NB4 (cell line): ENCODE results near the gene GEMIN4.
"Not testable (repeated sequence)": the region's sequence is repeated elsewhere in the genome, so short reads cannot be mapped to it uniquely, and the experiment has no call there.

Source experiments
- DNase-seq: peaks from one replicate; pipeline ENCODE4 v3.0.0; 2010; ENCODE audit warnings: low read depth
- H3K4me3 ChIP-seq: one replicate; pipeline ENCODE4 v1.5.1; 2011; ENCODE audit warnings: mild to moderate bottlenecking, low read depth, low read length, moderate library complexity
- MYC ChIP-seq: IDR thresholded peaks from 2 replicates; pipeline ENCODE4 v1.6.1; 2011; ENCODE audit warnings: low read depth, low read length
- POLR2A ChIP-seq: IDR thresholded peaks from 2 replicates; pipeline ENCODE4 v1.6.1; 2011; ENCODE audit warnings: mild to moderate bottlenecking; ENCODE audit not compliant: insufficient read length; ENCODE audit errors: extremely low read depth
- TF ChIP-seq, protein P1 (sequence below): IDR thresholded peaks from one replicate; pipeline ENCODE4 v1.5.1; 2012; ENCODE audit warnings: low read depth, low read length
- TF ChIP-seq, protein P2 (sequence below): IDR thresholded peaks from 2 replicates; pipeline ENCODE4 v1.6.1; 2011; ENCODE audit warnings: low read depth, low read length

Gene GEMIN4

DNA sequence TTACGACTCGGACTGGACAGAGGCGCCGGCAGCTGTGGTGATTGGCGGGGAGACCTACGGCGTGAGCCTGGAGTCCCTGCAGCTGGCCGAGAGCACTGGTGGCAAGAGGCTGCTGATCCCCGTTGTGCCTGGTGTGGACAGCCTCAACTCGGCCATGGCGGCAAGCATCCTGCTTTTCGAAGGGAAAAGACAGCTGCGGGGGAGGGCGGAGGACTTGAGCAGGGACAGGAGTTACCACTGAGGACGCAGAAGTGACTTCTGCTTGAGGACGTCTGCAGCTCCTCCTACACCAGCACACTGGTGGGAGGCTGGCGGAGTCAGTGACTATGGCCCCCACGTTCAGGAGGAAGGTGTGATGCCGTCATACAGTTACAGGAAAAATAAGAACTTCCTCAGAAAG is 39.8 kb upstream of the GEMIN4 start:
- no peak for DNase-seq
- TF ChIP-seq MYC, result no peak
- TF ChIP-seq POLR2A, result no peak
- TF ChIP-seq, protein P1, sequence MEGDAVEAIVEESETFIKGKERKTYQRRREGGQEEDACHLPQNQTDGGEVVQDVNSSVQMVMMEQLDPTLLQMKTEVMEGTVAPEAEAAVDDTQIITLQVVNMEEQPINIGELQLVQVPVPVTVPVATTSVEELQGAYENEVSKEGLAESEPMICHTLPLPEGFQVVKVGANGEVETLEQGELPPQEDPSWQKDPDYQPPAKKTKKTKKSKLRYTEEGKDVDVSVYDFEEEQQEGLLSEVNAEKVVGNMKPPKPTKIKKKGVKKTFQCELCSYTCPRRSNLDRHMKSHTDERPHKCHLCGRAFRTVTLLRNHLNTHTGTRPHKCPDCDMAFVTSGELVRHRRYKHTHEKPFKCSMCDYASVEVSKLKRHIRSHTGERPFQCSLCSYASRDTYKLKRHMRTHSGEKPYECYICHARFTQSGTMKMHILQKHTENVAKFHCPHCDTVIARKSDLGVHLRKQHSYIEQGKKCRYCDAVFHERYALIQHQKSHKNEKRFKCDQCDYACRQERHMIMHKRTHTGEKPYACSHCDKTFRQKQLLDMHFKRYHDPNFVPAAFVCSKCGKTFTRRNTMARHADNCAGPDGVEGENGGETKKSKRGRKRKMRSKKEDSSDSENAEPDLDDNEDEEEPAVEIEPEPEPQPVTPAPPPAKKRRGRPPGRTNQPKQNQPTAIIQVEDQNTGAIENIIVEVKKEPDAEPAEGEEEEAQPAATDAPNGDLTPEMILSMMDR, result no peak
- TF ChIP-seq, protein P2, sequence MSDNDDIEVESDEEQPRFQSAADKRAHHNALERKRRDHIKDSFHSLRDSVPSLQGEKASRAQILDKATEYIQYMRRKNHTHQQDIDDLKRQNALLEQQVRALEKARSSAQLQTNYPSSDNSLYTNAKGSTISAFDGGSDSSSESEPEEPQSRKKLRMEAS, result no peak
- H3K4me3 ChIP-seq, result no peak overlapping the region

DNA sequence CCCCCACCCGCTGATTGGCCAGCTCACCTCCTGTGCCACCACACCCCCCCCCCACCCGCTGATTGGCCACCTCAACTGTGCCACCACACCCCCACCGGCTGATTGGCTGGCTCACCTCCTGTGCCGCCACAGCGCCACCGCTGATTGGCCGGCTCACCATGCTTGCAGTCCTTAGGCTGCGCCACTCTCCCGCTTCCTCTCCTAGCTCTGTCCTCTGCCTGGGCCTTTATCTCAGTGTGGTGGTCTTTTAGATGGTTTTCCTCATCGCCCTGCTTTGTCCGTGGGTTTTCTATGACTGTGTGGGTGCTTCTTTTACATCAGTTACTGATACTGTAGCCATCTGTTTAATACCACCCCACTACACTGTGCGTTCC is 38.8 kb upstream of the GEMIN4 start:
- not testable (repeated sequence) for H3K4me3 ChIP-seq, DNase-seq

DNA sequence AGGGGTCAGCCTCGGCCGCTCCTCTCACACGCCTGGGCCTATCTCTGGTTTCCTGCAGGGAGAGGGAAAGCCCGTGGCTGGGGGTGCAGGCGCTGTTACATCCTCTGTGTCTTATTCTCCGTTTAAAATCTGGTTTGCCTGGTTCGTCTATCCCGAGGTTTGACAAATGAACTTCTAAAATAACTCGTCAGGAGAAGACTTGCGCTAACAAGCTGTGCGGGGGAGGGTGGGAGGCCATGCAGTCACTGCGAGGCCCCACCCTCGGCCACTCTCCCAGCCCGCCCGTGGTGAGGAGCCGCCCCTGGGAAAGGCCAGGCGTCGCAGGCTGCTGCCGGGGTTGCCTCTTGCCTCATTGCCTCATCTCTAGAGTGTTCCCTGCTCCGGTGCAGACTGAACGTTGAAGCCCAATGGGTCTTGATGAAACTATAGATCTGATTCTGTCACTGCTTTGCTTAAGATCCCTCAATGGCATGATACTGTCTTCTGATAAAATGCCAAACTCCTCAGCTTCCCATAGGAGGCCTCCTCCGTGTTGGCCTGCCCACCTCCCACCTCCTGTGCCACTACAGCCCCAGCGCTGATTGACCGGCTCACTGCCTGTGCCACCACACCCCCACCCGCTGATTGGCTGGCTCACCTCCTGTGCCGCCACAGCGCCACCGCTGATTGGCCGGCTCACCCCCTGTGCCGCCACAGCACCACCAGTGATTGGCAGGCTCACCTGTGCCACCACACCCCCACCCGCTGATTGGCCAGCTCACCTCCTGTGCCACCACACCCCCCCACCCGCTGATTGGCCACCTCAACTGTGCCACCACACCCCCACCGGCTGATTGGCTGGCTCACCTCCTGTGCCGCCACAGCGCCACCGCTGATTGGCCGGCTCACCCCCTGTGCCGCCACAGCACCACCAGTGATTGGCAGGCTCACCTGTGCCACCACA is 38.1 kb upstream of the GEMIN4 start:
- H3K4me3 ChIP-seq, DNase-seq: not testable (repeated sequence)

DNA sequence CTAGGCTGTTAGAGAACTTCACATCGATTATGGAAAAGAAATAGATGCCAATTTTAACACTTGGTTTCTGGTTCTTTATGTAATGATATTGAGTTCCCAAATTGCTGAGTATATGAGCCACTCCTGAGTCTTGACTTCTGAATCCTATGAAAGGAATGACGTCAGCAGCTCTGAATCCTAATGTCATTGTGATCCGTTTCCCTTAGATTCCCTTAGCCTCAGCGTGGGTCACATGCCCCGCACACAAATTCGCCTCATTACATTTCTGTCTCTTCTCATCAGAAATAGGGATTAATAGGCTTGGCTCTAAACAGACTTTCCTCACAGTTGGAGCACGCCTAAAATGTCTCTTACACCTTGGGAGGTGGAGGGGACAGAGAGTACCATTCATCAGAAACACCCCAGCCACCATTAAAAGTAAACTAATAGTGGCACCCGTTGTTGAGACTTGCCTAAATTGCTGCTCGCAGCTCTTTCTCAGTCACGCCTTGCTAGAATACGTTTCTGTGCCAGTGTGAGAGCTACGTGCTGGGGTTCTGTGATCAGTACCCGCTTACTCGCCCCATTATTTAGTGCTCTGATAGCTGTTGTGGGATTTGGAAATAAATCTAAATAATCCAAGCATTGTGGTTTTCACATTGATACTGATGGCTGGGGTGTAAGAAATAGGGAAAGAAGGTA is 37.2 kb upstream of the GEMIN4 start:
- TF ChIP-seq, protein P1, result no peak
- TF ChIP-seq POLR2A (no peak), MYC (no peak)
- TF ChIP-seq, protein P2, result no peak
- no peak overlapping the region for H3K4me3 ChIP-seq
- no peak for DNase-seq

DNA sequence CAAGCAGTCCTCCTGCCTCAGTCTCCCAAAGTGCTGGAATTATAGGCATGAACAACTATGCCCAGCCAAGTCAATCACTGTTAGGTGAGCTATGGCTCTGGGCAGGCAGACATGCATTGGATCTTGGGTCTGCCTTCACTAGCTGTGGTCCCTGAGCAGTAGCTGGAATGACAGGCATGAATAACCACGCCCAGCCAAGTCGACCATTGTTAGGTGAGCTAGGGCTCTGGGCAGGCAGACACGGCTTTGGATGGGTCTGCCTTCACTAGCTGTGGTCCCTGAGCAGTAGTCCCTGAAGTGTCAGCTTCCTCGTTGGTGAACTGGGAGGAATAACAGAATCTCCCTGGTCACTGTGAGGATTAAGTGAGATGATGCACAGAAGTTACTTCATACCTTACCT is 36.5 kb upstream of the GEMIN4 start:
- no peak for DNase-seq
- TF ChIP-seq, protein P2, result no peak

DNA sequence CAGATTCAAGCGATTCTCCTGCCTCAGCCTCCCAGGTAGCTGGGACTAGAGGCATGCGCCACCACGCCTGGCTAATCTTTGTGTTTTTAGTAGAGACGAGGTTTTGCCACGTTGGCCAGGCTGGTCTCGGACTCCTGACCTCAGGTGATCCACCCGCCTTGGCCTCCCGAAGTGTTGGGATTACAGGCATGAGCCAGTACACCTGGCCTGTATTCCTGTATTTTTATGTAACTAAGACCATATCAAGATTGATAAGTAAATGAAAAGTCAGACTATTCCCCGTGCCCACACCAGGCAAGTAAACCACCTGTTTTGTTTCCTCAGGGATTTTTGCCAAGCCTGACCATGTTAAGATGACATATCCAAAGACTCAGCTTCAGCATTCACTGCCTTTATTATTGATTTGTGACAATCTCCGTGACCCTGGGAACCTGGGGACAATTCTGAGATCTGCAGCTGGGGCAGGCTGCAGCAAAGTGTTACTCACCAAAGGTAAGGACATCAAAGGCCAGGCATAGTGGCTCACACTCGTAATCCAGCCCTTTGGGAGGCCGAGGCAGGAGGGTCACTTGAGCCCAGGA is 35.7 kb upstream of the GEMIN4 start:
- no peak overlapping the region for H3K4me3 ChIP-seq
- TF ChIP-seq, protein P2, result no peak
- TF ChIP-seq MYC (no peak), POLR2A (no peak)
- TF ChIP-seq, protein P1, result no peak
- DNase-seq, result no peak

More for the DNA sequence above, 36.5 kb upstream of the GEMIN4 start:
- no peak overlapping the region for H3K4me3 ChIP-seq

DNA sequence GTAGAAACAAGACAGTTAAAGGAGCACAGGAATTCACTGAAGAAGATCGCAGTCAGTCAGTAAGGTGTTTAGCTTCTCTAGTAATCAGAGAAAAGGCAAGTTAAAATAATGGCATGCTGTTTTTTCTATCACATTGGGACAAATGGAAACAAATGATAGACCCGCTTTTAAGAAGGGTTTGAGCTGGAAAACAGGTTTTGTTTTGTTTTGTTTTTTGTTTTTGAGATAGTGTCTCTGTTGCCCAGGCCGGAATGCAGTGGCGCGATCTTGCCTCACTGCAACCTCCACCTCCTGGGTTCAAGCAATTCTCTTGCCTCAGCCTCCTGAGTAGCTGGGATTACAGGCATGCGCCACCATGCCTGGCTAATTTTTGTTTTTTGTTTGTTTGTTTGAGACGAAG is 33.8 kb upstream of the GEMIN4 start:
- DNase-seq, H3K4me3 ChIP-seq: not testable (repeated sequence)

DNA sequence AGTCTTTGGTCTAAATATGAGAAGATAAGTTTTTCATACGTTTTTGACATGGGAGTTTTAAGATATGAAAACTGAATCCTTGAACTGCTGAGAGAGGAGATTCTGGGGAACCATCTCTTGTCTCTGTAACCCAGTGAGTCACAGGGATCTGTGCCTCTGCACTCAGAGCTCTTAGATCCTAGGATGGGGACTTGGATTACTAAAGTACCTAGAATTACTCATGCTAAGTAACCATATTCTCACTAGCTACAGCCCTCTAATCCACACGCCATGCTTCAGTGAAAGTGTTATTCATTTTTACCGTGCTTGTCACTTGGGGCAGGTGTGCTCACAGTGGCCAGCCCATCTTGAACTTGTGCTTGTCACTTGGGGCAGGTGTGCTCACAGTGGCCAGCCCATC is 32.1 kb upstream of the GEMIN4 start:
- H3K4me3 ChIP-seq, result peak overlapping the region; percentile 97
- TF ChIP-seq MYC (no peak), POLR2A (no peak)
- TF ChIP-seq, protein P1, result no peak
- TF ChIP-seq, protein P2, result no peak
- no peak for DNase-seq
